ENCODE results near the gene RBM33. TPM values are rescaled to one million over a fixed set of nuclear protein-coding genes. Genes with fewer than 3 reads are reported as not detected.

The RBM33 gene
- total and polyA plus RNA-seq, 2 of the 13 experiments (the other 11 are each of a cell fraction or from before 2014, with no cell fraction given): 12.4 to 28.9 TPM

GRCh38 chr7:155808549-155809331 is 164.3 kb downstream of the RBM33 start (continued):
- TF ChIP-seq ELF3 (CRISPR knock-in tag; IDR thresholded peaks at IDR 0.05) (0 out of 2 replicates have a peak, but pooled peaks have one; percentile 35), ZNF331 (CRISPR knock-in tag; IDR thresholded peaks at IDR 0.05) (0 out of 2 replicates have a peak, but pooled peaks have one; percentile 41), IKZF4 (CRISPR knock-in tag; IDR thresholded peaks at IDR 0.05; ENCODE audit: borderline replicate concordance, low read depth, not compliant biosample characterization) (no peak), ZNF350 (CRISPR knock-in tag; IDR thresholded peaks at IDR 0.05; ENCODE audit: borderline replicate concordance, low read depth) (peak; percentile 68; the same call in 1 of the 2 replicates), ZKSCAN5 (CRISPR knock-in tag; IDR thresholded peaks at IDR 0.05) (no peak), ZNF749 (CRISPR knock-in tag; IDR thresholded peaks at IDR 0.05; ENCODE audit: borderline replicate concordance) (no peak), KDM3A (CRISPR knock-in tag; IDR thresholded peaks at IDR 0.05; ENCODE audit: low read depth) (no peak), SRF (IDR thresholded peaks at IDR 0.05; ENCODE audit: low read depth, low read length) (no peak), CREBL2 (CRISPR knock-in tag; IDR thresholded peaks at IDR 0.05; ENCODE audit: borderline replicate concordance) (no peak), SALL2 (CRISPR knock-in tag; IDR thresholded peaks at IDR 0.05) (no peak), TRIM22 (IDR thresholded peaks at IDR 0.05) (no peak), AHR (CRISPR knock-in tag; IDR thresholded peaks at IDR 0.05) (peak; percentile 50; the same call in 1 of the 2 replicates), KLF16 (CRISPR knock-in tag; IDR thresholded peaks at IDR 0.05) (no peak), ZKSCAN1 (IDR thresholded peaks at IDR 0.05; ENCODE audit: low read length) (no peak), ZNF800 (CRISPR knock-in tag; IDR thresholded peaks at IDR 0.05) (peak; percentile 86), ZNF432 (CRISPR knock-in tag; IDR thresholded peaks at IDR 0.05; ENCODE audit: borderline replicate concordance) (no peak)
